K562 (cell line): Measurements from ENCODE around the gene ATRIP. TPM values are rescaled to one million over a fixed set of nuclear protein-coding genes. Genes with fewer than 3 reads are reported as not detected.
A peak's percentile ranks its signal among the peaks of the same experiment; 100 is the strongest.

Experiments
- ATAC-seq: fragments of 200-7000 bp; cut with Tn5 transposase; 3 replicates; pipeline ENCODE4 v1.9.1; 2020; ENCODE audit warnings: moderate library complexity
- BruUV-seq: library from RNA; stranded (reverse); fragments of 400-500 nt; replicated peaks from 2 replicates; lab custom pipeline; 2021; lab: Mats Ljungman, UMichigan
- CTCF ChIA-PET: fragments of 300-600 bp; formaldehyde crosslinking; extraction: SDS; loops from one replicate; lab custom pipeline; 2021; ENCODE audit warnings: low intra/inter-chr PET ratio; lab: Yijun Ruan, JAX
- POLR2A ChIA-PET: fragments of 300-600, 350-650 bp; sonication (Branson Sonifier 250); formaldehyde crosslinking; extraction: SDS; loops from one replicate; lab custom pipeline; 2021; ENCODE audit warnings: antibody characterized with exemption, inconsistent platforms; lab: Yijun Ruan, JAX
- DNase-seq, 4 experiments: peaks; one replicate each; pipeline versions ENCODE4 v3.0.0 to v3.0.0-alpha.2; 2011 to 2018; ENCODE audit warnings: low spot score in 3 of 4, mixed read lengths in 3 of 4; ENCODE audit errors: extremely low read depth in 1 of 4
- FAIRE-seq: peaks from 2 replicates; lab custom pipeline; 2011; peaks lifted over from hg19 to GRCh38; lab: Jason Lieb, UNC
- H2AFZ ChIP-seq: 2 replicates; pipeline ENCODE4 v1.6.0; 2011; ENCODE audit warnings: low read depth, low read length, control low read depth, inconsistent platforms
- H3K27ac ChIP-seq: fragments of 200-600 bp; 3 replicates; pipeline ENCODE4 v1.8.0; 2011; ENCODE audit warnings: low read depth, mild to moderate bottlenecking, control low read depth, inconsistent platforms, low read length, moderate library complexity, mixed read lengths; ENCODE audit errors: extremely low read depth
- H3K27me3 ChIP-seq, 2 experiments: fragments of 300-600 bp in 1 of 2; 2 replicates in 1 of 2; 3 replicates in 1 of 2; pipeline versions ENCODE4 v1.6.0 to v1.8.0; 2011; ENCODE audit warnings: inconsistent platforms in 2 of 2, low read length in 2 of 2, mild to moderate bottlenecking in 1 of 2, mixed read lengths in 1 of 2, moderate library complexity in 1 of 2; ENCODE audit not compliant: control insufficient read depth in 2 of 2, insufficient read depth in 2 of 2
- H3K36me3 ChIP-seq: fragments of 300-600 bp; 3 replicates; pipeline ENCODE4 v1.8.0; 2011; ENCODE audit warnings: mild to moderate bottlenecking, low read length, inconsistent platforms; ENCODE audit not compliant: control insufficient read depth, insufficient read depth
- H3K4me1 ChIP-seq, 2 experiments: fragments of 200-600 bp in 1 of 2; replicated peaks in 1 of 2; 2 replicates in 1 of 2; 3 replicates in 1 of 2; pipeline versions ENCODE4 v1.5.1 to v1.8.0; 2011; ENCODE audit warnings: inconsistent platforms in 2 of 2, low read length in 2 of 2, mild to moderate bottlenecking in 1 of 2, mixed read lengths in 1 of 2, moderate library complexity in 1 of 2; ENCODE audit not compliant: control insufficient read depth in 2 of 2, insufficient read depth in 2 of 2
- H3K4me2 ChIP-seq: 2 replicates; pipeline ENCODE4 v1.6.1; 2011; ENCODE audit warnings: low read length, control low read depth, inconsistent platforms, mixed read lengths; ENCODE audit not compliant: insufficient read depth
- H3K4me3 ChIP-seq: fragments of 200-600 bp; sonication (generic), shearing (Covaris generic); 2 replicates; pipeline ENCODE4 v1.5.1; 2016; ENCODE audit warnings: control low read depth, inconsistent platforms
- H3K79me2 ChIP-seq: fragments of 200-600 bp; 3 replicates; pipeline ENCODE4 v1.8.0; 2011; ENCODE audit warnings: low read length, inconsistent platforms; ENCODE audit not compliant: control insufficient read depth, insufficient read depth
- H3K9ac ChIP-seq, 2 experiments: 2 replicates each; pipeline versions ENCODE4 v1.6.0 to v1.6.1; 2011; ENCODE audit warnings: low read depth in 2 of 2, low read length in 2 of 2, control low read depth in 1 of 2, inconsistent platforms in 1 of 2, mild to moderate bottlenecking in 1 of 2, mixed read lengths in 1 of 2; ENCODE audit not compliant: insufficient read depth in 1 of 2
- H3K9me1 ChIP-seq: one replicate; pipeline ENCODE4 v1.6.0; 2011; ENCODE audit warnings: inconsistent platforms, mild to moderate bottlenecking, low read length, moderate library complexity; ENCODE audit not compliant: control insufficient read depth, insufficient read depth
- H3K9me3 ChIP-seq: replicated peaks from 2 replicates; pipeline ENCODE4 v1.5.1; 2011; ENCODE audit warnings: low read depth, low read length, inconsistent platforms; ENCODE audit not compliant: control insufficient read depth, insufficient read depth
- H4K20me1 ChIP-seq: replicated peaks from 2 replicates; pipeline ENCODE4 v1.6.1; 2011; ENCODE audit warnings: low read length, inconsistent platforms, mixed read lengths; ENCODE audit not compliant: control insufficient read depth, insufficient read depth
- BACH1 ChIP-seq: fragments of 200-800 bp; sonication (Bioruptor generic); IDR thresholded peaks from 2 replicates; pipeline ENCODE4 v1.6.1; 2016; ENCODE audit warnings: missing genetic modification characterization, missing compliant biosample characterization
- CBX3 ChIP-seq, 2 experiments: IDR thresholded peaks; 1 replicate in 1 of 2; 2 replicates in 1 of 2; pipeline ENCODE4 v1.6.1; 2012; ENCODE audit warnings: inconsistent platforms in 2 of 2, low read length in 2 of 2, borderline replicate concordance in 1 of 2, control low read depth in 1 of 2
- GTF2A2 ChIP-seq: IDR thresholded peaks from 2 replicates; pipeline ENCODE4 v1.6.1; 2016; ENCODE audit warnings: mild to moderate bottlenecking, missing genetic modification characterization, missing compliant biosample characterization
- JUN ChIP-seq, 2 experiments: sonication (generic) in 1 of 2; formaldehyde crosslinking in 1 of 2; IDR thresholded peaks; 2 replicates each; pipeline versions ENCODE4 v1.6.1 to v1.8.0; 2012 to 2022; ENCODE audit warnings: borderline replicate concordance in 2 of 2, mild to moderate bottlenecking in 2 of 2, improper control_type of control experiment in 1 of 2, low read depth in 1 of 2, low read length in 1 of 2, missing genetic modification reagents in 1 of 2
- NCOR1 ChIP-seq: fragments of 450-650 bp; IDR thresholded peaks from 2 replicates; pipeline ENCODE4 v1.6.1; 2016; ENCODE audit warnings: mild to moderate bottlenecking, moderate library complexity
- PHF20 ChIP-seq: fragments of 450-650 bp; IDR thresholded peaks from 2 replicates; pipeline ENCODE4 v1.6.1; 2018; ENCODE audit not compliant: partially characterized antibody
- RFX5 ChIP-seq: IDR thresholded peaks from 2 replicates; pipeline ENCODE4 v1.6.1; 2011; ENCODE audit warnings: low read depth, mild to moderate bottlenecking, improper control_type of control experiment, low read length
- SP1 ChIP-seq: sonication (generic); formaldehyde crosslinking; IDR thresholded peaks from 2 replicates; pipeline ENCODE4 v1.8.1; 2022; ENCODE audit warnings: mild to moderate bottlenecking, missing genetic modification reagents
- TCF3 ChIP-seq: sonication (generic); formaldehyde crosslinking; IDR thresholded peaks from 2 replicates; pipeline ENCODE4 v1.4.0; 2020; ENCODE audit warnings: mild to moderate bottlenecking, missing genetic modification reagents
- TEAD1 ChIP-seq, 2 experiments: fragments of 450-650 bp in 1 of 2; sonication (generic) in 1 of 2; formaldehyde crosslinking; IDR thresholded peaks; 2 replicates each; pipeline versions ENCODE4 v1.4.0 to v1.8.0; 2020 to 2022; ENCODE audit warnings: mild to moderate bottlenecking in 2 of 2, missing genetic modification reagents in 1 of 2
- ZNF707 ChIP-seq: fragments of 250-450 bp; sonication (Bioruptor Pico); conservative IDR thresholded peaks from 2 replicates; pipeline ENCODE4 v1.8.0; 2022; ENCODE audit warnings: inconsistent platforms, mild to moderate bottlenecking, moderate library complexity
- WGBS: fragments of 100-300 bp; shearing (Covaris generic); methylation state at CpG from one replicate; pipeline ENCODE4 v1.1.6; 2016; ENCODE audit warnings: low coverage, mixed read lengths; ENCODE audit not compliant: insufficient coverage; ENCODE audit errors: missing lambda C conversion rate; 5-methylcytosine and 5-hydroxymethylcytosine counted together
- in situ Hi-C: fragments of 300-500 bp; cut with MboI; formaldehyde crosslinking; loops from 4 replicates; pipeline ENCODE4 v1.15.0; 2018; ENCODE audit warnings: inconsistent platforms, mixed read lengths
- intact Hi-C: fragments of 100-400 bp; cut with micrococcal nuclease; formaldehyde crosslinking; loops from 2 replicates; pipeline ENCODE4 v1.14.2; 2022
- polyA plus RNA-seq, 8 experiments: library from polyadenylated mRNA; depleted of rRNA in 4 of 8; stranded (reverse) in 5 of 8; unstranded in 3 of 8; fragments of >200 nt; fragmentation: Nextera tagmentation in 2 of 8; fragmentation: Illumina TruSeq in 1 of 8; extraction: Ambion mirVana in 2 of 8; extraction: Trizol in 1 of 8; gene quantifications; 2 replicates each; pipeline versions ENCODE4 v1.2.1 to v1.2.3, GENCODE V29; 2011 to 2014; ENCODE audit warnings: inconsistent platforms in 1 of 8, missing spikeins in 1 of 8
- total RNA-seq, 7 experiments: library from RNA; depleted of rRNA in 6 of 7; stranded (reverse); fragments of >200 nt in 6 of 7; fragmentation: Illumina TruSeq in 2 of 7; extraction: Trizol in 2 of 7; gene quantifications; 2 replicates each; pipeline versions ENCODE4 v1.2.1 to v1.2.3, GENCODE V29; 2011 to 2021; ENCODE audit warnings: low replicate concordance in 1 of 7
- TF ChIP-seq, protein P1 (sequence below): fragments of 250-450 bp; sonication (Bioruptor Pico); IDR thresholded peaks from 2 replicates; pipeline ENCODE4 v1.4.0; 2020
- TF ChIP-seq, protein P2 (sequence below), 2 experiments: IDR thresholded peaks; 2 replicates each; pipeline ENCODE4 v1.6.1; 2012; ENCODE audit warnings: improper control_type of control experiment in 2 of 2, low read depth in 2 of 2, low read length in 2 of 2, borderline replicate concordance in 1 of 2

Gene ATRIP
- total and polyA plus RNA-seq, 9 of the 15 experiments (the other 6 are each of a cell fraction or from before 2014, with no cell fraction given), result 1.7 to 15.7 (median 10.5) TPM

DNA sequence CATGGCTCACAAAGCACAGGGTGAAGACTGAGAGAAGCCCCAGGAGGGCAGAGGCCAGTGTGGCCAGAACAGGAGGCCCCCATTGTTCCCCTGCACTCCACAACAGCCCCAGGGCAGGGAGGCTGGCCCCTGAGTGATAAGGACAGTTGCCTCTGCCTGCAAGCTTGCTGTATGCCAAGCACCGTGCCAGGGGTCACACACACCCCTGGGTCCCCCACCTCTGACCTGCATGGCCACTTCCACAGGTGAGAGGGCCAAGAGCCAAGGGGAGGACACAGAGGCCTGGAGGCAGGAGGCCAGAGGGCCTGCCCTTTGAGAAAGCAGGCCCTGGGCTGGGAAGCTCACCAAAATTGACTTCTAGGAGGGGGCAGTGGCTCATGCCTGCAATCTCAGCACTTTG lies 23.7 kb downstream of the ATRIP start (continued):
- TF ChIP-seq, protein P1, sequence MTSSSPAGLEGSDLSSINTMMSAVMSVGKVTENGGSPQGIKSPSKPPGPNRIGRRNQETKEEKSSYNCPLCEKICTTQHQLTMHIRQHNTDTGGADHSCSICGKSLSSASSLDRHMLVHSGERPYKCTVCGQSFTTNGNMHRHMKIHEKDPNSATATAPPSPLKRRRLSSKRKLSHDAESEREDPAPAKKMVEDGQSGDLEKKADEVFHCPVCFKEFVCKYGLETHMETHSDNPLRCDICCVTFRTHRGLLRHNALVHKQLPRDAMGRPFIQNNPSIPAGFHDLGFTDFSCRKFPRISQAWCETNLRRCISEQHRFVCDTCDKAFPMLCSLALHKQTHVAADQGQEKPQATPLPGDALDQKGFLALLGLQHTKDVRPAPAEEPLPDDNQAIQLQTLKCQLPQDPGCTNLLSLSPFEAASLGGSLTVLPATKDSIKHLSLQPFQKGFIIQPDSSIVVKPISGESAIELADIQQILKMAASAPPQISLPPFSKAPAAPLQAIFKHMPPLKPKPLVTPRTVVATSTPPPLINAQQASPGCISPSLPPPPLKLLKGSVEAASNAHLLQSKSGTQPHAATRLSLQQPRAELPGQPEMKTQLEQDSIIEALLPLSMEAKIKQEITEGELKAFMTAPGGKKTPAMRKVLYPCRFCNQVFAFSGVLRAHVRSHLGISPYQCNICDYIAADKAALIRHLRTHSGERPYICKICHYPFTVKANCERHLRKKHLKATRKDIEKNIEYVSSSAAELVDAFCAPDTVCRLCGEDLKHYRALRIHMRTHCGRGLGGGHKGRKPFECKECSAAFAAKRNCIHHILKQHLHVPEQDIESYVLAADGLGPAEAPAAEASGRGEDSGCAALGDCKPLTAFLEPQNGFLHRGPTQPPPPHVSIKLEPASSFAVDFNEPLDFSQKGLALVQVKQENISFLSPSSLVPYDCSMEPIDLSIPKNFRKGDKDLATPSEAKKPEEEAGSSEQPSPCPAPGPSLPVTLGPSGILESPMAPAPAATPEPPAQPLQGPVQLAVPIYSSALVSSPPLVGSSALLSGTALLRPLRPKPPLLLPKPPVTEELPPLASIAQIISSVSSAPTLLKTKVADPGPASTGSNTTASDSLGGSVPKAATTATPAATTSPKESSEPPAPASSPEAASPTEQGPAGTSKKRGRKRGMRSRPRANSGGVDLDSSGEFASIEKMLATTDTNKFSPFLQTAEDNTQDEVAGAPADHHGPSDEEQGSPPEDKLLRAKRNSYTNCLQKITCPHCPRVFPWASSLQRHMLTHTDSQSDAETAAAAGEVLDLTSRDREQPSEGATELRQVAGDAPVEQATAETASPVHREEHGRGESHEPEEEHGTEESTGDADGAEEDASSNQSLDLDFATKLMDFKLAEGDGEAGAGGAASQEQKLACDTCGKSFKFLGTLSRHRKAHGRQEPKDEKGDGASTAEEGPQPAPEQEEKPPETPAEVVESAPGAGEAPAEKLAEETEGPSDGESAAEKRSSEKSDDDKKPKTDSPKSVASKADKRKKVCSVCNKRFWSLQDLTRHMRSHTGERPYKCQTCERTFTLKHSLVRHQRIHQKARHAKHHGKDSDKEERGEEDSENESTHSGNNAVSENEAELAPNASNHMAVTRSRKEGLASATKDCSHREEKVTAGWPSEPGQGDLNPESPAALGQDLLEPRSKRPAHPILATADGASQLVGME (CRISPR knock-in tag), result no peak
- TF ChIP-seq GTF2A2 (tag) (no peak), ZNF707 (CRISPR knock-in tag) (no peak), NCOR1 (no peak), SP1 (no peak)
- TF ChIP-seq, all 486 proteins: peak for 0

DNA sequence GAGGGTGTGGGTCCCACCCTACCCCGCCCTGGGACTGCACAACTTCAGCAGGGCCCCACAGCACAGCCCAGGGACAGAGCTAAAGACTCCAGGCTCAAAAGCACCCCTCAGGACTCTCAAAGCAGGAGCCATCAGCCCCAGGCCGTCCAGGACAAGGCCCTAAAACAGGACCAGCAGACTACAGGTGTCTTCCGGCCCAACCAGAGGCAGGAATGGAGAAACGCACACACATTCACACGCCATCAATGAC lies 26.1 kb downstream of the ATRIP start:
- H3K4me2 ChIP-seq, result peak overlapping the region; percentile 94
- TF ChIP-seq CBX3 (IDR thresholded peaks at IDR 0.05; ENCODE audit: borderline replicate concordance in 1 of 2, low read length in 2 of 2), result peak in 1 of 2 experiments; percentile 11; a peak in 1 of 3 replicates
- no peak for TF ChIP-seq RFX5
- TF ChIP-seq, protein P2, sequence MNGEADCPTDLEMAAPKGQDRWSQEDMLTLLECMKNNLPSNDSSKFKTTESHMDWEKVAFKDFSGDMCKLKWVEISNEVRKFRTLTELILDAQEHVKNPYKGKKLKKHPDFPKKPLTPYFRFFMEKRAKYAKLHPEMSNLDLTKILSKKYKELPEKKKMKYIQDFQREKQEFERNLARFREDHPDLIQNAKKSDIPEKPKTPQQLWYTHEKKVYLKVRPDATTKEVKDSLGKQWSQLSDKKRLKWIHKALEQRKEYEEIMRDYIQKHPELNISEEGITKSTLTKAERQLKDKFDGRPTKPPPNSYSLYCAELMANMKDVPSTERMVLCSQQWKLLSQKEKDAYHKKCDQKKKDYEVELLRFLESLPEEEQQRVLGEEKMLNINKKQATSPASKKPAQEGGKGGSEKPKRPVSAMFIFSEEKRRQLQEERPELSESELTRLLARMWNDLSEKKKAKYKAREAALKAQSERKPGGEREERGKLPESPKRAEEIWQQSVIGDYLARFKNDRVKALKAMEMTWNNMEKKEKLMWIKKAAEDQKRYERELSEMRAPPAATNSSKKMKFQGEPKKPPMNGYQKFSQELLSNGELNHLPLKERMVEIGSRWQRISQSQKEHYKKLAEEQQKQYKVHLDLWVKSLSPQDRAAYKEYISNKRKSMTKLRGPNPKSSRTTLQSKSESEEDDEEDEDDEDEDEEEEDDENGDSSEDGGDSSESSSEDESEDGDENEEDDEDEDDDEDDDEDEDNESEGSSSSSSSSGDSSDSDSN (IDR thresholded peaks at IDR 0.05; ENCODE audit: borderline replicate concordance in 1 of 2, low read depth in 2 of 2, low read length in 2 of 2), result peak; percentile 11 to 56; a peak in 1 of 4 replicates
- no peak for TF ChIP-seq TCF3 (CRISPR knock-in tag)
- 0 out of 4 replicates have a peak, but pooled peaks of 1 of the 2 experiments have one; percentile 14 for TF ChIP-seq TEAD1 (CRISPR knock-in tag; IDR thresholded peaks at IDR 0.05)
- peak; percentile 26 for TF ChIP-seq PHF20
- TF ChIP-seq BACH1 (tag), result no peak
- TF ChIP-seq JUN (IDR thresholded peaks at IDR 0.05; ENCODE audit: borderline replicate concordance, low read depth, low read length), result no peak
- TF ChIP-seq JUN (CRISPR knock-in tag; IDR thresholded peaks at IDR 0.05; ENCODE audit: borderline replicate concordance), result 0 out of 2 replicates have a peak, but pooled peaks have one; percentile 7

More for the DNA sequence above, 26.1 kb downstream of the ATRIP start:
- peaks cover 19% of the 10 kb centered on the region; the same call in 1 of the 3 replicates for H3K36me3 ChIP-seq
- H3K27me3 ChIP-seq, result no peaks in the 10 kb centered on the region
- intact Hi-C loops (loop anchor here (2.0 kb wide), 1 partner anchor 34 kb away; no protein-coding TSS in a partner anchor), in situ Hi-C loops (no loop called here)
- POLR2A ChIA-PET, result interaction anchor here (0.6 to 2.5 kb wide), 10 partner anchors 11 to 163 kb away, joined by 3 to 7 read pairs (median 4); partner anchors contain the start of genes ATRIP, CCDC51, SHISA5 and SLC26A6
- DNase-seq (peak in 3 of 4 experiments; percentile 42 to 54 (median 42)), ATAC-seq (peak; percentile 73), FAIRE-seq (no peak)
- peak overlapping the region; percentile 99 for H3K27ac ChIP-seq
- peak overlapping the region; percentile 46 for H3K4me3 ChIP-seq
- peak overlapping the region; percentile 90 to 94 for H3K9ac ChIP-seq
- H2AFZ ChIP-seq, result peak overlapping the region; percentile 99
- CTCF ChIA-PET, result no interaction called here
- peaks cover 5 to 39% of the 10 kb centered on the region in 2 experiments; a peak in 4 of 5 replicates for H3K4me1 ChIP-seq
- no peaks in the 10 kb centered on the region for H4K20me1 ChIP-seq
- H3K9me3 ChIP-seq, result no peaks in the 10 kb centered on the region
- no peaks in the 10 kb centered on the region for H3K9me1 ChIP-seq
- peaks cover 24% of the 10 kb centered on the region for H3K79me2 ChIP-seq
- WGBS, result 0% methylated on average over 3 of the region's 5 CpGs
- TSS peak; percentile 83 for BruUV-seq
